Upper lobe of left lung (tissue), 4 donors: ENCODE results near the gene SPRED3.

Source experiments
- EP300 ChIP-seq, 4 donors: sonication (generic); formaldehyde crosslinking; IDR thresholded peaks; one replicate each; pipeline ENCODE4 v1.5.1; 2017; ENCODE audit warnings: antibody characterized with exemption in 4 of 4, control low read depth in 2 of 4
- POLR2A ChIP-seq, 4 donors: fragments of 450-650 bp; IDR thresholded peaks; one replicate each; pipeline ENCODE4 v1.5.1; 2016 to 2017; ENCODE audit warnings: antibody characterized with exemption in 4 of 4, mild to moderate bottlenecking in 2 of 4
- POLR2AphosphoS5 ChIP-seq, 2 donors: sonication (generic); formaldehyde crosslinking; IDR thresholded peaks; one replicate each; pipeline ENCODE4 v1.5.1; 2017; ENCODE audit warnings: antibody characterized with exemption in 2 of 2
- TF ChIP-seq, protein P1 (sequence below), 6 experiments: fragments of 450-650 bp in 4 of 6; fragments of 200-600 bp in 2 of 6; sonication (generic) in 2 of 6; IDR thresholded peaks; one replicate each; pipeline ENCODE4 v1.5.1; 2016 to 2019; ENCODE audit warnings: antibody characterized with exemption in 6 of 6

DNA sequence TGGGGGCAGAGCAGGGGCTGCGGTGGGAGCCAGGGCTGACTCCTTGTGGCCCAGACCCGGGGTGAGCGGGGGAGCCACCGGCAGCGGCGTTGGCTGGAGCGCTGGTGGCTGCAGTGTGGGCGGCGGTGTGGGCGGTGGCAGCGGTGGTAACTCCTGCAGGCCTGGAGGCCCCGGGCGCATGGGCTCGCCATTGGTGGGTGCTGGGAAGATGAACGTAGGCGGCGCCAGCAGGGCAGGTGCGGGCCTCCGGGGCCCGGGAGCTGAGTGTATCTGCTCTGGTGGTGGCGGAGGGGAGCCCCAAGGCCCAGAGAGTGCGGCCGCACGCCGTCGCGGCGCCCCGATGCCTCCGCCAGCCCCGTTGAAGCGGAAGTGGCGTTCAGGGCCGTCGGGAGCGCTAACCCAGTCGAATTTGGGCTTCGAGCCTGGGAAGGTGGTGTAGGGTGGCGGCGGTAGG is 2.7 kb upstream of the SPRED3 start:
- TF ChIP-seq POLR2AphosphoS5 (IDR thresholded peaks at IDR 0.05) = no peak
- TF ChIP-seq, protein P1, sequence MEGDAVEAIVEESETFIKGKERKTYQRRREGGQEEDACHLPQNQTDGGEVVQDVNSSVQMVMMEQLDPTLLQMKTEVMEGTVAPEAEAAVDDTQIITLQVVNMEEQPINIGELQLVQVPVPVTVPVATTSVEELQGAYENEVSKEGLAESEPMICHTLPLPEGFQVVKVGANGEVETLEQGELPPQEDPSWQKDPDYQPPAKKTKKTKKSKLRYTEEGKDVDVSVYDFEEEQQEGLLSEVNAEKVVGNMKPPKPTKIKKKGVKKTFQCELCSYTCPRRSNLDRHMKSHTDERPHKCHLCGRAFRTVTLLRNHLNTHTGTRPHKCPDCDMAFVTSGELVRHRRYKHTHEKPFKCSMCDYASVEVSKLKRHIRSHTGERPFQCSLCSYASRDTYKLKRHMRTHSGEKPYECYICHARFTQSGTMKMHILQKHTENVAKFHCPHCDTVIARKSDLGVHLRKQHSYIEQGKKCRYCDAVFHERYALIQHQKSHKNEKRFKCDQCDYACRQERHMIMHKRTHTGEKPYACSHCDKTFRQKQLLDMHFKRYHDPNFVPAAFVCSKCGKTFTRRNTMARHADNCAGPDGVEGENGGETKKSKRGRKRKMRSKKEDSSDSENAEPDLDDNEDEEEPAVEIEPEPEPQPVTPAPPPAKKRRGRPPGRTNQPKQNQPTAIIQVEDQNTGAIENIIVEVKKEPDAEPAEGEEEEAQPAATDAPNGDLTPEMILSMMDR (IDR thresholded peaks at IDR 0.05) = no peak
- no peak for TF ChIP-seq POLR2A (IDR thresholded peaks at IDR 0.05)
- no peak for TF ChIP-seq EP300 (IDR thresholded peaks at IDR 0.05)
